ENCODE results near the gene ZFP91.
A peak's percentile ranks its signal among the peaks of the same experiment; 100 is the strongest.

The ZFP91 gene

DNA sequence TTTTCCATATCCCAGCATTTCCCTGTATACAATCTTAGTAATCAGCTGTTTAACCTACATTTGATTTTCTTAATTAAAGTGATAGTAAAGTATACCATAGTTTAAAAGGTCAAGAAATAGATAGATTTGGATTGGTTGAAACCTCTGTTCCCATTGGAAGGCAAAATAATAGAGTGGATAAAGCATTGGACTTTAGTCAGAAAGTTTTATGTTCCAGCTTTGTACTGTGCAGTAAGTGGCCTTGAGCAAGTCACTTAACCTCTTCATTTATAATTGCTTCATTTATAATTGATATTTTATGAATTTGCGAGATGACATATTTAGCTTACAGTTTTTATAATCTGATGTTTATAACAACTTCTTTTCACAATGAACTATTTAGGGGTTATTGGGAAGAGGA lies 3.6 kb downstream of the ZFP91 start:
- Histone ChIP-seq H4K20me1 (ENCODE audit: low read depth, low read length) (peaks cover 27% of the 10 kb centered on the region), H3K36me3 (ENCODE audit: low read length) (peaks cover 38% of the 10 kb centered on the region), H3K9ac (ENCODE audit: low read length) (peak overlapping the region; percentile 97), H3K4me2 (ENCODE audit: low read depth, low read length, poor library complexity, severe bottlenecking) (peak overlapping the region; percentile 95), H3K79me2 (ENCODE audit: insufficient read depth, low read length) (peaks cover 79% of the 10 kb centered on the region), H3K9me3 (ENCODE audit: insufficient read depth, low read length) (no peaks in the 10 kb centered on the region), H3F3A (ENCODE audit: insufficient read depth) (peaks cover 12% of the 10 kb centered on the region), H3K27ac (ENCODE audit: low read depth, low read length) (peak overlapping the region; percentile 23; the same call in 1 of the 2 replicates), H3K27me3 (ENCODE audit: low read length) (no peaks in the 10 kb centered on the region), H3K4me3 (ENCODE audit: insufficient read depth, low read length, poor library complexity, severe bottlenecking) (peak overlapping the region; percentile 70), H2AFZ (ENCODE audit: low read depth, low read length, severe bottlenecking) (no peak overlapping the region), H3K9me2 (replicated peaks; ENCODE audit: insufficient read depth, low read length) (no peaks in the 10 kb centered on the region)
- no peak for TF ChIP-seq EZH2phosphoT487 (conservative IDR thresholded peaks at IDR 0.05; ENCODE audit: low read length)
- no peak for TF ChIP-seq CTCF (IDR thresholded peaks at IDR 0.05; ENCODE audit: insufficient read depth, low read length, poor library complexity, severe bottlenecking)

DNA sequence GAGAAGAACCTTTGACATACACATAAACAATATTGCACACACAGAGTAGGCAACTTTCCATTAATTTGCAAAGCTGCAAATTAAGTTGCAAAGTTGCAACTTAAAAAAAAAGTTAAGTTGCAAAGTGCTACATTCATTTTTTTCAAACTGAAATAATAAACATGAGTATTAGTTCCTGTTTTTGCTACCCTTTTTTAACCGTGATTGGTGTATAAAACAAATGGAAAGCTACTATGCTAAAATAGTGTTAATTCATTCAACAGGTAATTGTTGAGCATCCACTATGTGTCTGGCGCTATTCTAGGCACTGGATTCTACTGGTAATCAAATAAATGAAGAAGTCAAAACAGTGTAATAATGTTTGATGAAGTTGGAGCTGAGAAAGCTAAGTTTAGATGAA lies 8.1 kb downstream of the ZFP91 start:
- Histone ChIP-seq H3K9me2 (replicated peaks; ENCODE audit: insufficient read depth, low read length) (no peaks in the 10 kb centered on the region), H2AFZ (ENCODE audit: low read depth, low read length, severe bottlenecking) (no peak overlapping the region), H3F3A (ENCODE audit: insufficient read depth) (peaks cover 7% of the 10 kb centered on the region; the same call in 1 of the 2 replicates), H3K9me3 (ENCODE audit: insufficient read depth, low read length) (no peaks in the 10 kb centered on the region), H3K27me3 (ENCODE audit: low read length) (no peaks in the 10 kb centered on the region), H3K79me2 (ENCODE audit: insufficient read depth, low read length) (peaks cover 100% of the 10 kb centered on the region), H3K27ac (ENCODE audit: low read depth, low read length) (peak overlapping the region; percentile 7; the same call in 1 of the 2 replicates), H3K9ac (ENCODE audit: low read length) (no peak overlapping the region), H3K36me3 (ENCODE audit: low read length) (peaks cover 41% of the 10 kb centered on the region), H3K4me3 (ENCODE audit: insufficient read depth, low read length, poor library complexity, severe bottlenecking) (no peak overlapping the region), H3K4me2 (ENCODE audit: low read depth, low read length, poor library complexity, severe bottlenecking) (peak overlapping the region; percentile 1), H4K20me1 (ENCODE audit: low read depth, low read length) (peaks cover 29% of the 10 kb centered on the region)
- TF ChIP-seq CTCF (IDR thresholded peaks at IDR 0.05; ENCODE audit: insufficient read depth, low read length, poor library complexity, severe bottlenecking) = no peak

DNA sequence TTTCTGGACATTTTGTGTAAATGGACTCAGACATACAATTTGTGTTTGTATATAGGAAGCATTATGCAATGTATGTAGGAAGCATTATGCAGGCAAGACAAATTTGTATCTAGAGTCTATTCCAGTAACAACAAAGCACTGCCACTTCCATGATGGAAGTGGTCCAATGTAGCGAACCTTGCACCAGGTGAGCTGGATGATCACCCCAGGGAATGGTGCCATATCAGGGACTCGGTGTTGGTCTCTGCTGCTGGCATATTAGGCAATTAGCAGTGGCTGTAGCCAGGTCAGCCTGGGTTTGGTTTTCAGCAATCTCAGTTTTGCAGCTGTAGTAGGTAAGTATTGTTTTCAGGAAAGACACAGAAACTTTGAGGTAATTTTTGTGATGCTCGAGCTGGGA lies 12.8 kb downstream of the ZFP91 start:
- no peak overlapping the region for H3K4me2 ChIP-seq (ENCODE audit: low read depth, low read length, poor library complexity, severe bottlenecking)
- no peak overlapping the region for H2AFZ ChIP-seq (ENCODE audit: low read depth, low read length, severe bottlenecking)
- H3K4me3 ChIP-seq (ENCODE audit: insufficient read depth, low read length, poor library complexity, severe bottlenecking) = no peak overlapping the region
- no peak overlapping the region for H3K9ac ChIP-seq (ENCODE audit: low read length)
- H4K20me1 ChIP-seq (ENCODE audit: low read depth, low read length) = peaks cover 29% of the 10 kb centered on the region; the same call in 1 of the 2 replicates
- peaks cover 10% of the 10 kb centered on the region for H3F3A ChIP-seq (ENCODE audit: insufficient read depth)
- no peaks in the 10 kb centered on the region for H3K9me3 ChIP-seq (ENCODE audit: insufficient read depth, low read length)
- no peak for TF ChIP-seq EZH2phosphoT487 (conservative IDR thresholded peaks at IDR 0.05; ENCODE audit: low read length)
- TF ChIP-seq CTCF (IDR thresholded peaks at IDR 0.05; ENCODE audit: insufficient read depth, low read length, poor library complexity, severe bottlenecking) = no peak
- peaks cover 34% of the 10 kb centered on the region for H3K36me3 ChIP-seq (ENCODE audit: low read length)
- H3K9me2 ChIP-seq (replicated peaks; ENCODE audit: insufficient read depth, low read length) = no peaks in the 10 kb centered on the region
- H3K27ac ChIP-seq (ENCODE audit: low read depth, low read length) = no peak overlapping the region
- peaks cover 100% of the 10 kb centered on the region for H3K79me2 ChIP-seq (ENCODE audit: insufficient read depth, low read length)
- no peaks in the 10 kb centered on the region for H3K27me3 ChIP-seq (ENCODE audit: low read length)

All from SU-DHL-6 (cell line).